Suprapubic skin (tissue), 3 donors: Measurements from ENCODE around the gene UBE2N.
"Not testable (repeated sequence)": the region's sequence is repeated elsewhere in the genome, so short reads cannot be mapped to it uniquely, and the experiment has no call there.

Source experiments
- POLR2AphosphoS5 ChIP-seq, 3 donors: sonication (generic); formaldehyde crosslinking; IDR thresholded peaks; one replicate each; pipeline ENCODE4 v1.6.1; 2017; ENCODE audit warnings: antibody characterized with exemption in 3 of 3
- TF ChIP-seq, protein P1 (sequence below), 2 donors: fragments of 200-600 bp in 1 of 2; fragments of 450-650 bp in 1 of 2; sonication (generic) in 1 of 2; IDR thresholded peaks; one replicate each; pipeline ENCODE4 v1.5.1; 2016 to 2019; ENCODE audit warnings: antibody characterized with exemption in 2 of 2, mild to moderate bottlenecking in 1 of 2, moderate library complexity in 1 of 2

DNA sequence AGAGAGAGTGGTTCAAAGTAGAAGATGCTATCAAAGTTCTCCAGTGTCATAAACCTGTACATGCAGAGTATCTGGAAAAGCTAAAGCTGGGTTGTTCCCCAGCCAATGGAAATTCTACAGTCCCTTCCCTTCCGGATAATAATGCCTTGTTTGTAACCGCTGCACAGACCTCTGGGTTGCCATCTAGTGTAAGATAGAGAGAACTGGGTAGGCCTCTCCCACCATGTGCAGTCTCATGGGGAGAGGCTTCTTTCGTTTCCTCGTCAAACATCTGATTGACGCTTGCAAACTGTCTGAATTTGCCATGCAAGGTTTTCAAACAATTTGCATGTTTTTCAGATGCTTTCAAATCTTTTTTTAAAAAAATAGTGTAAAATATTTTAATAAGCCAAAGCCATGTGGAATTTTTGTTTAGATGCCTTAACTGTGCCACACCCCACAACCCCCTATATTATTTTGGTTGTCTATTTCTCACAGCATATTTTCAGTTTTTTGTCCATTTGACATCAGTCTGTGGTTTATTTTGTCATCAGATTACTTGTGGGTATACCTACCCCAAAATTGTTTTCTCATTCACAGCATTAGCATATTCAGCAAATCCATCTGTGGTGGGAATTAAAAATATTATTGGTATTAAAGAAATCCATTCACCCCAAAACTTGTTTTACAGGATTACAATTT is 42.4 kb downstream of the UBE2N start:
- TF ChIP-seq, protein P1, sequence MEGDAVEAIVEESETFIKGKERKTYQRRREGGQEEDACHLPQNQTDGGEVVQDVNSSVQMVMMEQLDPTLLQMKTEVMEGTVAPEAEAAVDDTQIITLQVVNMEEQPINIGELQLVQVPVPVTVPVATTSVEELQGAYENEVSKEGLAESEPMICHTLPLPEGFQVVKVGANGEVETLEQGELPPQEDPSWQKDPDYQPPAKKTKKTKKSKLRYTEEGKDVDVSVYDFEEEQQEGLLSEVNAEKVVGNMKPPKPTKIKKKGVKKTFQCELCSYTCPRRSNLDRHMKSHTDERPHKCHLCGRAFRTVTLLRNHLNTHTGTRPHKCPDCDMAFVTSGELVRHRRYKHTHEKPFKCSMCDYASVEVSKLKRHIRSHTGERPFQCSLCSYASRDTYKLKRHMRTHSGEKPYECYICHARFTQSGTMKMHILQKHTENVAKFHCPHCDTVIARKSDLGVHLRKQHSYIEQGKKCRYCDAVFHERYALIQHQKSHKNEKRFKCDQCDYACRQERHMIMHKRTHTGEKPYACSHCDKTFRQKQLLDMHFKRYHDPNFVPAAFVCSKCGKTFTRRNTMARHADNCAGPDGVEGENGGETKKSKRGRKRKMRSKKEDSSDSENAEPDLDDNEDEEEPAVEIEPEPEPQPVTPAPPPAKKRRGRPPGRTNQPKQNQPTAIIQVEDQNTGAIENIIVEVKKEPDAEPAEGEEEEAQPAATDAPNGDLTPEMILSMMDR (IDR thresholded peaks at IDR 0.05): not testable (repeated sequence)
- TF ChIP-seq POLR2AphosphoS5 (IDR thresholded peaks at IDR 0.05): not testable (repeated sequence)
